Measurements from ENCODE around the gene NME5.

GRCh38 chr5:138170299-138170698 is 31.1 kb upstream of the NME5 start:
- TF ChIP-seq POLR2A (IDR thresholded peaks at IDR 0.05): no peak
- no peak for TF ChIP-seq CTCF (IDR thresholded peaks at IDR 0.05)

All from prostate gland (tissue), 2 donors.